Trophoblast cell (in vitro differentiated cells and primary cell): ENCODE data around the gene EYS.

Source experiments
- DNase-seq, 2 donors: peaks; one replicate each; pipeline ENCODE4 v3.0.0-alpha.2; 2016
- H2AFZ ChIP-seq: 2 replicates; pipeline ENCODE4 v1.6.1; 2013; ENCODE audit warnings: low read length, moderate library complexity, mild to moderate bottlenecking; ENCODE audit not compliant: insufficient read depth, poor library complexity
- H2AK5ac ChIP-seq: 2 replicates; pipeline ENCODE4 v1.6.1; 2013; ENCODE audit warnings: mild to moderate bottlenecking, low read length
- H2BK120ac ChIP-seq: 2 replicates; pipeline ENCODE4 v1.6.1; 2013; ENCODE audit warnings: low read length, mild to moderate bottlenecking, moderate library complexity; ENCODE audit not compliant: insufficient read depth, poor library complexity
- H2BK12ac ChIP-seq: 2 replicates; pipeline ENCODE4 v1.6.1; 2013; ENCODE audit warnings: mild to moderate bottlenecking, low read length, moderate library complexity
- H2BK5ac ChIP-seq: 2 replicates; pipeline ENCODE4 v1.6.1; 2013; ENCODE audit warnings: low read length, low read depth, moderate library complexity, mild to moderate bottlenecking; ENCODE audit not compliant: poor library complexity
- H3K14ac ChIP-seq: 2 replicates; pipeline ENCODE4 v1.6.1; 2013; ENCODE audit warnings: mild to moderate bottlenecking, low read length
- H3K18ac ChIP-seq: 2 replicates; pipeline ENCODE4 v1.6.1; 2013; ENCODE audit warnings: mild to moderate bottlenecking, low read length
- H3K23ac ChIP-seq: 2 replicates; pipeline ENCODE4 v1.6.1; 2013; ENCODE audit warnings: low read length
- H3K27ac ChIP-seq: 2 replicates; pipeline ENCODE4 v1.5.1; 2013; ENCODE audit warnings: low read depth, mild to moderate bottlenecking, inconsistent platforms, low read length, moderate library complexity
- H3K27me3 ChIP-seq: 2 replicates; pipeline ENCODE4 v1.6.1; 2013; ENCODE audit warnings: inconsistent platforms, mild to moderate bottlenecking, low read length, moderate library complexity; ENCODE audit not compliant: insufficient read depth
- H3K36me3 ChIP-seq, 2 experiments: 1 replicate in 1 of 2; 2 replicates in 1 of 2; pipeline ENCODE4 v1.6.1; 2013; ENCODE audit warnings: low read length in 2 of 2, mild to moderate bottlenecking in 2 of 2, moderate library complexity in 1 of 2; ENCODE audit not compliant: insufficient read depth in 2 of 2, control insufficient read depth in 1 of 2
- H3K4ac ChIP-seq: 2 replicates; pipeline ENCODE4 v1.6.1; 2013; ENCODE audit warnings: low read depth, mild to moderate bottlenecking, low read length, moderate library complexity
- H3K4me1 ChIP-seq, 2 experiments: 1 replicate in 1 of 2; 2 replicates in 1 of 2; pipeline ENCODE4 v1.6.1; 2013; ENCODE audit warnings: low read length in 2 of 2, mild to moderate bottlenecking in 2 of 2, moderate library complexity in 1 of 2; ENCODE audit not compliant: insufficient read depth in 2 of 2, control insufficient read depth in 1 of 2
- H3K4me2 ChIP-seq: 2 replicates; pipeline ENCODE4 v1.6.1; 2013; ENCODE audit warnings: inconsistent platforms, mild to moderate bottlenecking, low read length, moderate library complexity
- H3K4me3 ChIP-seq: 2 replicates; pipeline ENCODE4 v1.5.1; 2013; ENCODE audit warnings: mild to moderate bottlenecking, low read depth, low read length, inconsistent platforms
- H3K79me1 ChIP-seq: one replicate; pipeline ENCODE4 v1.6.1; 2013; ENCODE audit warnings: low read length
- H3K79me2 ChIP-seq: 2 replicates; pipeline ENCODE4 v1.6.1; 2013; ENCODE audit warnings: low read length, mild to moderate bottlenecking; ENCODE audit not compliant: control insufficient read depth, insufficient read depth, poor library complexity
- H3K9ac ChIP-seq: 2 replicates; pipeline ENCODE4 v1.6.1; 2013; ENCODE audit warnings: mild to moderate bottlenecking, low read length
- H3K9me3 ChIP-seq: 2 replicates; pipeline ENCODE4 v1.6.1; 2013; ENCODE audit warnings: low read depth, mild to moderate bottlenecking, control low read depth, inconsistent platforms, low read length; ENCODE audit not compliant: insufficient read depth
- H4K12ac ChIP-seq: 2 replicates; pipeline ENCODE4 v1.6.1; 2013; ENCODE audit warnings: low read depth, mild to moderate bottlenecking, low read length, moderate library complexity
- H4K8ac ChIP-seq: 2 replicates; pipeline ENCODE4 v1.6.1; 2013; ENCODE audit warnings: low read depth, mild to moderate bottlenecking, low read length, moderate library complexity
- H4K91ac ChIP-seq: one replicate; pipeline ENCODE4 v1.6.1; 2013; ENCODE audit warnings: low read depth, mild to moderate bottlenecking, low read length, moderate library complexity
- WGBS: extraction: QIAGEN DNeasy Blood & Tissue Kit; methylation state at CpG from one replicate; pipeline ENCODE4 v1.1.7; 2013; ENCODE audit warnings: missing lambda C conversion rate; ENCODE audit not compliant: insufficient read length, insufficient coverage; ENCODE audit errors: extremely low coverage; 5-methylcytosine and 5-hydroxymethylcytosine counted together

Gene EYS

GRCh38 chr6:64121011-64121565 lies 1585.9 kb downstream of the EYS start:
- Histone ChIP-seq H3K27me3 (no peaks in the 10 kb centered on the region), H3K36me3 (no peaks in the 10 kb centered on the region), H3K18ac (no peak overlapping the region), H3K4me2 (no peak overlapping the region), H3K4me1 (no peaks in the 10 kb centered on the region), H2AFZ (no peak overlapping the region), H4K8ac (no peak overlapping the region), H3K23ac (no peak overlapping the region), H2BK12ac (no peak overlapping the region), H3K14ac (no peak overlapping the region), H3K9ac (no peak overlapping the region), H2BK5ac (no peak overlapping the region), H2BK120ac (no peak overlapping the region), H4K12ac (no peak overlapping the region), H3K4me3 (no peak overlapping the region), H2AK5ac (no peak overlapping the region), H3K79me1 (no peaks in the 10 kb centered on the region), H3K9me3 (no peaks in the 10 kb centered on the region), H3K79me2 (no peaks in the 10 kb centered on the region), H3K4ac (no peak overlapping the region), H3K27ac (no peak overlapping the region), H4K91ac (no peak overlapping the region)
- WGBS, result no CpG with 5 or more reads among the region's 3 CpGs
- peak in 1 of 2 donors; percentile 16 for DNase-seq

GRCh38 chr6:64113704-64114103 lies 1593.3 kb downstream of the EYS start:
- Histone ChIP-seq H3K4ac (no peak overlapping the region), H3K4me1 (no peaks in the 10 kb centered on the region), H2AFZ (no peak overlapping the region), H2AK5ac (no peak overlapping the region), H3K79me2 (no peaks in the 10 kb centered on the region), H3K36me3 (no peaks in the 10 kb centered on the region), H3K4me3 (no peak overlapping the region), H3K23ac (no peak overlapping the region), H3K9ac (no peak overlapping the region), H3K79me1 (no peaks in the 10 kb centered on the region), H2BK5ac (no peak overlapping the region), H4K91ac (no peak overlapping the region), H3K18ac (no peak overlapping the region), H4K8ac (no peak overlapping the region), H2BK120ac (no peak overlapping the region), H3K4me2 (no peak overlapping the region), H3K27me3 (no peaks in the 10 kb centered on the region), H3K14ac (no peak overlapping the region), H3K9me3 (no peaks in the 10 kb centered on the region), H4K12ac (no peak overlapping the region), H3K27ac (no peak overlapping the region), H2BK12ac (no peak overlapping the region)
- no peak for DNase-seq
- WGBS, result no CpG with 5 or more reads among the region's 3 CpGs

DNA sequence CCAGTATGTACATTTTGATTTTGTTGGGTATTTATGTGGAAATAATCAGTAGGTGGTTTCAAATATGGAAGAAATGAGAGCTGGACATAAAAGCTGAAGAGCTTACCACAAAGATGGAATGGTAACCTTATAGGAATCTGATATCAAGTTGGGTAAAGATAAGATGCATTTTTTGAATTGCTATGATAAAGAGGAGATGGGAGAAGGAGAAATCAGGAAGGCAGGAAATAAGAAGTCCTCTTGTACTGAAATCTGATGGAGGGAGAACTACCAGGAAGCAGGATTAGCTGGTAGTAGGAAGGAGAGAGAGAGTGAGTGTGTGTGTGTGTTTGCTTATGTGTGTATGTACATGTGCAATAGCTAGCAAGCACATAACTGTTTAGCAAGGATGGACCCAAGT lies 1603.0 kb downstream of the EYS start:
- H3K9me3 ChIP-seq, result no peaks in the 10 kb centered on the region
- H2AFZ ChIP-seq, result no peak overlapping the region
- H3K27me3 ChIP-seq, result no peaks in the 10 kb centered on the region
- no peak overlapping the region for H3K18ac ChIP-seq
- H3K27ac ChIP-seq, result no peak overlapping the region
- H3K4me2 ChIP-seq, result no peak overlapping the region
- H2BK12ac ChIP-seq, result no peak overlapping the region
- H2BK5ac ChIP-seq, result no peak overlapping the region
- no peak overlapping the region for H4K12ac ChIP-seq
- H2BK120ac ChIP-seq, result no peak overlapping the region
- H4K91ac ChIP-seq, result no peak overlapping the region
- H3K4ac ChIP-seq, result no peak overlapping the region
- no peak overlapping the region for H3K9ac ChIP-seq
- H3K79me1 ChIP-seq, result no peaks in the 10 kb centered on the region
- H3K23ac ChIP-seq, result no peak overlapping the region
- no peak overlapping the region for H3K14ac ChIP-seq
- H3K79me2 ChIP-seq, result no peaks in the 10 kb centered on the region
- no peak overlapping the region for H3K4me3 ChIP-seq
- no peaks in the 10 kb centered on the region for H3K4me1 ChIP-seq
- no peak overlapping the region for H4K8ac ChIP-seq
- DNase-seq, result no peak
- H3K36me3 ChIP-seq, result no peaks in the 10 kb centered on the region
- H2AK5ac ChIP-seq, result no peak overlapping the region

GRCh38 chr6:64103480-64103879 lies 1603.5 kb downstream of the EYS start:
- no CpG with 5 or more reads among the region's 1 CpG for WGBS
- no peak overlapping the region for H3K23ac ChIP-seq
- no peak overlapping the region for H3K27ac ChIP-seq
- H3K79me1 ChIP-seq, result no peaks in the 10 kb centered on the region
- no peak overlapping the region for H2AFZ ChIP-seq
- H3K36me3 ChIP-seq, result no peaks in the 10 kb centered on the region
- H3K9me3 ChIP-seq, result no peaks in the 10 kb centered on the region
- no peaks in the 10 kb centered on the region for H3K4me1 ChIP-seq
- H3K27me3 ChIP-seq, result no peaks in the 10 kb centered on the region
- DNase-seq, result no peak
- H2BK120ac ChIP-seq, result no peak overlapping the region
- no peak overlapping the region for H4K12ac ChIP-seq
- no peak overlapping the region for H3K4me3 ChIP-seq
- no peak overlapping the region for H4K8ac ChIP-seq
- H2BK5ac ChIP-seq, result no peak overlapping the region
- no peak overlapping the region for H2AK5ac ChIP-seq
- no peak overlapping the region for H3K9ac ChIP-seq
- H3K4ac ChIP-seq, result no peak overlapping the region
- no peak overlapping the region for H4K91ac ChIP-seq
- H3K4me2 ChIP-seq, result no peak overlapping the region
- H3K18ac ChIP-seq, result no peak overlapping the region
- H3K14ac ChIP-seq, result no peak overlapping the region
- no peaks in the 10 kb centered on the region for H3K79me2 ChIP-seq
- no peak overlapping the region for H2BK12ac ChIP-seq
